A673 (cell line): ENCODE measurements around the gene ZSCAN4.

ENCODE experiments used
- EZH2 ChIP-seq: fragments of 200-600 bp; sonication (generic); IDR thresholded peaks from 2 replicates; pipeline ENCODE4 v1.6.1; 2017; ENCODE audit warnings: borderline replicate concordance, low read depth, mild to moderate bottlenecking, mixed read lengths, antibody characterized with exemption, low read length; ENCODE audit not compliant: poor library complexity, severe bottlenecking
- TF ChIP-seq, protein P1 (sequence below): fragments of 300-800, 200-600 bp; sonication (generic); conservative IDR thresholded peaks from 2 replicates; pipeline ENCODE4 v1.5.1; 2017; ENCODE audit warnings: low read depth, mild to moderate bottlenecking, antibody characterized with exemption, low read length, moderate library complexity, mixed read lengths

GRCh38 chr19:57671124-57671895, 2.6 kb downstream of the ZSCAN4 start:
- TF ChIP-seq, protein P1, sequence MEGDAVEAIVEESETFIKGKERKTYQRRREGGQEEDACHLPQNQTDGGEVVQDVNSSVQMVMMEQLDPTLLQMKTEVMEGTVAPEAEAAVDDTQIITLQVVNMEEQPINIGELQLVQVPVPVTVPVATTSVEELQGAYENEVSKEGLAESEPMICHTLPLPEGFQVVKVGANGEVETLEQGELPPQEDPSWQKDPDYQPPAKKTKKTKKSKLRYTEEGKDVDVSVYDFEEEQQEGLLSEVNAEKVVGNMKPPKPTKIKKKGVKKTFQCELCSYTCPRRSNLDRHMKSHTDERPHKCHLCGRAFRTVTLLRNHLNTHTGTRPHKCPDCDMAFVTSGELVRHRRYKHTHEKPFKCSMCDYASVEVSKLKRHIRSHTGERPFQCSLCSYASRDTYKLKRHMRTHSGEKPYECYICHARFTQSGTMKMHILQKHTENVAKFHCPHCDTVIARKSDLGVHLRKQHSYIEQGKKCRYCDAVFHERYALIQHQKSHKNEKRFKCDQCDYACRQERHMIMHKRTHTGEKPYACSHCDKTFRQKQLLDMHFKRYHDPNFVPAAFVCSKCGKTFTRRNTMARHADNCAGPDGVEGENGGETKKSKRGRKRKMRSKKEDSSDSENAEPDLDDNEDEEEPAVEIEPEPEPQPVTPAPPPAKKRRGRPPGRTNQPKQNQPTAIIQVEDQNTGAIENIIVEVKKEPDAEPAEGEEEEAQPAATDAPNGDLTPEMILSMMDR = no peak
- no peak for TF ChIP-seq EZH2
